HepG2 (cell line): ENCODE data around the gene GBE1. TPM values are rescaled to one million over a fixed set of nuclear protein-coding genes. Genes with fewer than 3 reads are reported as not detected.

Source experiments
- ASH2L ChIP-seq: fragments of 300-600, 200-600 bp; sonication (generic); IDR thresholded peaks from 2 replicates; pipeline ENCODE4 v1.7.0; 2017; ENCODE audit warnings: low read depth, mild to moderate bottlenecking, moderate library complexity, mixed read lengths, low read length; ENCODE audit not compliant: insufficient read length
- BORCS8-MEF2B ChIP-seq: sonication (generic); formaldehyde crosslinking; IDR thresholded peaks from 2 replicates; pipeline ENCODE4 v1.8.0; 2022; ENCODE audit warnings: mild to moderate bottlenecking, missing genetic modification reagents
- DPF2 ChIP-seq: sonication (generic); formaldehyde crosslinking; IDR thresholded peaks from 2 replicates; pipeline ENCODE4 v1.4.0; 2020; ENCODE audit warnings: mild to moderate bottlenecking, low read depth, missing genetic modification reagents, borderline replicate concordance
- GTF2F1 ChIP-seq: fragments of 150-350 bp; IDR thresholded peaks from 2 replicates; pipeline ENCODE4 v1.6.1; 2014; ENCODE audit warnings: low read length
- LCORL ChIP-seq, 2 experiments: fragments of 450-650 bp in 1 of 2; sonication (generic) in 1 of 2; formaldehyde crosslinking in 1 of 2; IDR thresholded peaks; 2 replicates each; pipeline versions ENCODE4 v1.5.0 to v1.6.1; 2017 to 2020; ENCODE audit warnings: antibody characterized with exemption in 1 of 2, missing genetic modification reagents in 1 of 2
- MED13 ChIP-seq: sonication (generic); formaldehyde crosslinking; IDR thresholded peaks from 2 replicates; pipeline ENCODE4 v1.5.0; 2020; ENCODE audit warnings: missing genetic modification reagents
- NONO ChIP-seq, 2 experiments: fragments of 450-650 bp in 1 of 2; sonication (generic) in 1 of 2; formaldehyde crosslinking in 1 of 2; IDR thresholded peaks in 1 of 2; conservative IDR thresholded peaks in 1 of 2; 2 replicates each; pipeline versions ENCODE4 v1.6.1 to v1.8.0; 2017 to 2022; ENCODE audit warnings: mild to moderate bottlenecking in 1 of 2, missing genetic modification reagents in 1 of 2, moderate library complexity in 1 of 2
- PHB2 ChIP-seq: fragments of 450-650 bp; IDR thresholded peaks from 2 replicates; pipeline ENCODE4 v1.6.1; 2018; ENCODE audit not compliant: partially characterized antibody
- PRMT3 ChIP-seq: sonication (generic); formaldehyde crosslinking; IDR thresholded peaks from 2 replicates; pipeline ENCODE4 v1.8.1; 2022; ENCODE audit warnings: low read depth, mild to moderate bottlenecking, moderate library complexity, missing genetic modification reagents, borderline replicate concordance
- REPIN1 ChIP-seq: sonication (generic); formaldehyde crosslinking; IDR thresholded peaks from 2 replicates; pipeline ENCODE4 v1.8.0; 2022; ENCODE audit warnings: missing genetic modification reagents, low read depth, mild to moderate bottlenecking, borderline replicate concordance
- SP2 ChIP-seq: sonication (generic); formaldehyde crosslinking; IDR thresholded peaks from 2 replicates; pipeline ENCODE4 v1.5.1; 2020; ENCODE audit warnings: mild to moderate bottlenecking, missing genetic modification reagents
- TEAD3 ChIP-seq: optimal IDR thresholded peaks from 2 replicates; pipeline ENCODE3; 2016; ENCODE audit warnings: borderline replicate concordance
- TP53 ChIP-seq: sonication (generic); formaldehyde crosslinking; conservative IDR thresholded peaks from 2 replicates; pipeline ENCODE4 v1.4.0; 2020; ENCODE audit warnings: missing genetic modification reagents
- ZNF234 ChIP-seq: sonication (generic); formaldehyde crosslinking; conservative IDR thresholded peaks from 2 replicates; pipeline ENCODE4 v1.5.1; 2020; ENCODE audit warnings: mild to moderate bottlenecking, missing genetic modification reagents
- ZNF446 ChIP-seq: sonication (generic); formaldehyde crosslinking; IDR thresholded peaks from 2 replicates; pipeline ENCODE4 v1.5.0; 2020; ENCODE audit warnings: mild to moderate bottlenecking, missing genetic modification reagents
- ZNF567 ChIP-seq: sonication (generic); formaldehyde crosslinking; IDR thresholded peaks from 2 replicates; pipeline ENCODE4 v1.8.1; 2023; ENCODE audit warnings: mild to moderate bottlenecking, missing genetic modification reagents, borderline replicate concordance
- ZNF670 ChIP-seq: sonication (generic); formaldehyde crosslinking; IDR thresholded peaks from 2 replicates; pipeline ENCODE4 v1.8.0; 2022; ENCODE audit warnings: mild to moderate bottlenecking, missing genetic modification reagents, borderline replicate concordance
- polyA plus RNA-seq, 8 experiments: library from polyadenylated mRNA; depleted of rRNA in 3 of 8; stranded (reverse) in 7 of 8; unstranded in 1 of 8; fragments of >200 nt; fragmentation: Illumina TruSeq in 4 of 8; extraction: Trizol in 4 of 8; gene quantifications; 2 replicates each; pipeline versions ENCODE4 v1.2.1 to v1.2.3, GENCODE V29; 2011 to 2016; ENCODE audit warnings: low read depth in 4 of 8, missing spikeins in 1 of 8, mixed read lengths in 1 of 8; ENCODE audit not compliant: insufficient read depth in 1 of 8
- total RNA-seq, 5 experiments: library from RNA; depleted of rRNA; stranded (reverse); fragments of >200 nt; fragmentation: Illumina TruSeq; extraction: Trizol; gene quantifications; 2 replicates each; pipeline ENCODE4 v1.2.3, GENCODE V29; 2016; ENCODE audit warnings: low read depth in 1 of 5
- TF ChIP-seq, protein P1 (sequence below): sonication (generic); formaldehyde crosslinking; IDR thresholded peaks from 2 replicates; pipeline ENCODE4 v1.4.0; 2020; ENCODE audit warnings: missing genetic modification reagents, low read depth, mild to moderate bottlenecking, borderline replicate concordance
- TF ChIP-seq, protein P2 (sequence below): IDR thresholded peaks from 2 replicates; pipeline ENCODE4 v1.6.1; 2016; ENCODE audit warnings: missing compliant biosample characterization, missing genetic modification reagents, borderline replicate concordance
- TF ChIP-seq, protein P3 (sequence below): fragments of 450-650 bp; IDR thresholded peaks from 2 replicates; pipeline ENCODE4 v1.6.1; 2017; ENCODE audit warnings: mild to moderate bottlenecking
- TF ChIP-seq, protein P4 (sequence below): sonication (generic); formaldehyde crosslinking; IDR thresholded peaks from 2 replicates; pipeline ENCODE4 v1.4.0; 2020; ENCODE audit warnings: mild to moderate bottlenecking, low read depth, missing genetic modification reagents

Gene GBE1
- total and polyA plus RNA-seq, 2 of the 13 experiments (the other 11 are each of a cell fraction or from before 2014, with no cell fraction given): 22.9 to 36.1 TPM

DNA sequence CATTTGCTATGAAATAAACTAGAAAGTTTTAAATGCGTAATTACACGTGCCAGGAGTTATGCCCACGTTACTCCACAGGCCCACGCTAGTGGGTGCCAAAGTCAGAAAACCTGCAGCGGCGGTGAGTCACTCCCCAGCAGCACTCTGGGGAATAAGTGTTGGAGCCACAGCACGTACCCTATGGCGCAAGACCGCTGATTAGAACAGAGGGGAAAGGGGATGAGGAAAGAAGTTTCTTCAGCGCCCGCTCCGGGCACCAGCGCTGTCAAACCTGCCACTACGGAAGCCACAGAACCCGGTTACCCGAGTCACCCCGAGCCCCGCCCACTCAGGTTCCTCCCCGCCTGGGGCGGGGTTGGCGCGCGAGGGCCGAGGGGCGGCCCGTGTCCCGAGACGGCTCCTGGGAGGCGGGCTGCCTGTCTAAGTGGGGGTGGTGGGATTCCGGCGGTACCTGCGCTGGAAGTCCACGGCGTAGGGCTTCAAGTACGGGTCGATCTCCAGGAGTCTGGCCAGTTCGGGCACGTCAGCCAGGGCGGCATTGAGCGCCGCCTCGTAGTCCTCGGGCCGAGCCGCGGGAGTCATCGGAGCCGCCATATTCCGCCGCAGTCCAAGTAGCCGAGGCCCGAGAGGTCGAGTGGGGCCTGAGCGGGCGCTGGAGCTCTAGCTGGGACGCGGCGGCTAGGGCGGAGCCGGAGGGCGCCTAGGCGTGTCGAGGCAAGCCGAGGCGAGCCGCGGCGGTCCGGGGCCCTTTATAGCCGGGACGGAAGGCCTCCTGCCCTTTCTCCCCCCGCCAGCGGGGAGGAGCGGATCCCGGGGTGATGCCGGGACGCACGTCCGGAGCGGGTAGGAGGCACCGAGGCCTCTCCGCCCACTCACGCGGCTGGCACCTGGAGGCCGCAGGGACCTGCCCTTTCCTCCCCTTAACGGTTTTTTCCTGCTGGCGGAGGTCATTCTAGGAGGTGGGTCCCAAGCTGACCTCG, at the start of gene GBE1 (continued):
- TF ChIP-seq REPIN1 (peak; percentile 34; the same call in 1 of the 2 replicates), MED13 (peak; percentile 85), BORCS8-MEF2B (CRISPR knock-in tag) (peak; percentile 92), ZNF446 (peak; percentile 70; the same call in 1 of the 2 replicates), DPF2 (peak; percentile 57; the same call in 1 of the 2 replicates), ASH2L (peak; percentile 98), TEAD3 (CRISPR knock-in tag) (peak; percentile 28), NONO (IDR thresholded peaks at IDR 0.05) (no peak), NONO (CRISPR knock-in tag; conservative IDR thresholded peaks at IDR 0.05) (peak; percentile 85), GTF2F1 (no peak), ZNF670 (CRISPR knock-in tag) (no peak; the same call in 1 of the 2 replicates), ZNF567 (CRISPR knock-in tag) (no peak), PRMT3 (CRISPR knock-in tag) (peak; percentile 78), LCORL (IDR thresholded peaks at IDR 0.05) (no peak), LCORL (CRISPR knock-in tag; IDR thresholded peaks at IDR 0.05) (peak; percentile 90; the same call in 1 of the 2 replicates), SP2 (CRISPR knock-in tag) (no peak; the same call in 1 of the 2 replicates), ZNF234 (CRISPR knock-in tag) (no peak), PHB2 (no peak), TP53 (peak; percentile 93; the same call in 1 of the 2 replicates)
- TF ChIP-seq, protein P1, sequence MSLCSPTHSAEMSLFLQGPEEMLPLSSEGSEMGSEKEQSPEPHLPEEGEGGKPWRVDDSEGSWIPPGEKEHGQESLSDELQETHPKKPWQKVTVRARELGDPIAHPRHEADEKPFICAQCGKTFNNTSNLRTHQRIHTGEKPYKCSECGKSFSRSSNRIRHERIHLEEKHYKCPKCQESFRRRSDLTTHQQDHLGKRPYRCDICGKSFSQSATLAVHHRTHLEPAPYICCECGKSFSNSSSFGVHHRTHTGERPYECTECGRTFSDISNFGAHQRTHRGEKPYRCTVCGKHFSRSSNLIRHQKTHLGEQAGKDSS (CRISPR knock-in tag): peak; percentile 92
- TF ChIP-seq, protein P2, sequence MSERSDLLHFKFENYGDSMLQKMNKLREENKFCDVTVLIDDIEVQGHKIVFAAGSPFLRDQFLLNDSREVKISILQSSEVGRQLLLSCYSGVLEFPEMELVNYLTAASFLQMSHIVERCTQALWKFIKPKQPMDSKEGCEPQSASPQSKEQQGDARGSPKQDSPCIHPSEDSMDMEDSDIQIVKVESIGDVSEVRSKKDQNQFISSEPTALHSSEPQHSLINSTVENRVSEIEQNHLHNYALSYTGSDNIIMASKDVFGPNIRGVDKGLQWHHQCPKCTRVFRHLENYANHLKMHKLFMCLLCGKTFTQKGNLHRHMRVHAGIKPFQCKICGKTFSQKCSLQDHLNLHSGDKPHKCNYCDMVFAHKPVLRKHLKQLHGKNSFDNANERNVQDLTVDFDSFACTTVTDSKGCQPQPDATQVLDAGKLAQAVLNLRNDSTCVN (CRISPR knock-in tag): no peak; the same call in 1 of the 2 replicates
- TF ChIP-seq, protein P3, sequence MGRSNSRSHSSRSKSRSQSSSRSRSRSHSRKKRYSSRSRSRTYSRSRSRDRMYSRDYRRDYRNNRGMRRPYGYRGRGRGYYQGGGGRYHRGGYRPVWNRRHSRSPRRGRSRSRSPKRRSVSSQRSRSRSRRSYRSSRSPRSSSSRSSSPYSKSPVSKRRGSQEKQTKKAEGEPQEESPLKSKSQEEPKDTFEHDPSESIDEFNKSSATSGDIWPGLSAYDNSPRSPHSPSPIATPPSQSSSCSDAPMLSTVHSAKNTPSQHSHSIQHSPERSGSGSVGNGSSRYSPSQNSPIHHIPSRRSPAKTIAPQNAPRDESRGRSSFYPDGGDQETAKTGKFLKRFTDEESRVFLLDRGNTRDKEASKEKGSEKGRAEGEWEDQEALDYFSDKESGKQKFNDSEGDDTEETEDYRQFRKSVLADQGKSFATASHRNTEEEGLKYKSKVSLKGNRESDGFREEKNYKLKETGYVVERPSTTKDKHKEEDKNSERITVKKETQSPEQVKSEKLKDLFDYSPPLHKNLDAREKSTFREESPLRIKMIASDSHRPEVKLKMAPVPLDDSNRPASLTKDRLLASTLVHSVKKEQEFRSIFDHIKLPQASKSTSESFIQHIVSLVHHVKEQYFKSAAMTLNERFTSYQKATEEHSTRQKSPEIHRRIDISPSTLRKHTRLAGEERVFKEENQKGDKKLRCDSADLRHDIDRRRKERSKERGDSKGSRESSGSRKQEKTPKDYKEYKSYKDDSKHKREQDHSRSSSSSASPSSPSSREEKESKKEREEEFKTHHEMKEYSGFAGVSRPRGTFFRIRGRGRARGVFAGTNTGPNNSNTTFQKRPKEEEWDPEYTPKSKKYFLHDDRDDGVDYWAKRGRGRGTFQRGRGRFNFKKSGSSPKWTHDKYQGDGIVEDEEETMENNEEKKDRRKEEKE: no peak
- TF ChIP-seq, protein P4, sequence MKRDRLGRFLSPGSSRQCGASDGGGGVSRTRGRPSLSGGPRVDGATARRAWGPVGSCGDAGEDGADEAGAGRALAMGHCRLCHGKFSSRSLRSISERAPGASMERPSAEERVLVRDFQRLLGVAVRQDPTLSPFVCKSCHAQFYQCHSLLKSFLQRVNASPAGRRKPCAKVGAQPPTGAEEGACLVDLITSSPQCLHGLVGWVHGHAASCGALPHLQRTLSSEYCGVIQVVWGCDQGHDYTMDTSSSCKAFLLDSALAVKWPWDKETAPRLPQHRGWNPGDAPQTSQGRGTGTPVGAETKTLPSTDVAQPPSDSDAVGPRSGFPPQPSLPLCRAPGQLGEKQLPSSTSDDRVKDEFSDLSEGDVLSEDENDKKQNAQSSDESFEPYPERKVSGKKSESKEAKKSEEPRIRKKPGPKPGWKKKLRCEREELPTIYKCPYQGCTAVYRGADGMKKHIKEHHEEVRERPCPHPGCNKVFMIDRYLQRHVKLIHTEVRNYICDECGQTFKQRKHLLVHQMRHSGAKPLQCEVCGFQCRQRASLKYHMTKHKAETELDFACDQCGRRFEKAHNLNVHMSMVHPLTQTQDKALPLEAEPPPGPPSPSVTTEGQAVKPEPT (CRISPR knock-in tag): peak; percentile 86; the same call in 1 of the 2 replicates
